MM.1S (cell line): ENCODE results near the gene GPR143.

Experiments used
- DNase-seq: peaks from one replicate; pipeline ENCODE4 v3.0.0-alpha.2; 2015
- H2AFZ ChIP-seq: fragments of 300-600 bp; sonication (generic); 2 replicates; pipeline ENCODE4 v1.6.0; 2016; ENCODE audit warnings: antibody characterized with exemption, low read length
- H3F3A ChIP-seq: fragments of 300-600 bp; sonication (generic); 2 replicates; pipeline ENCODE4 v1.6.1; 2016; ENCODE audit warnings: mild to moderate bottlenecking, antibody characterized with exemption, low read length, moderate library complexity, mixed read lengths; ENCODE audit not compliant: insufficient read depth
- H3K27ac ChIP-seq: fragments of 300-600 bp; sonication (generic); 2 replicates; pipeline ENCODE4 v1.5.1; 2016; ENCODE audit warnings: mild to moderate bottlenecking, low read length
- H3K27me3 ChIP-seq: fragments of 300-600 bp; sonication (generic); replicated peaks from 2 replicates; pipeline ENCODE4 v1.6.0; 2016; ENCODE audit warnings: low read length; ENCODE audit not compliant: insufficient read depth
- H3K36me3 ChIP-seq: fragments of 300-600 bp; sonication (generic); replicated peaks from 2 replicates; pipeline ENCODE4 v1.6.1; 2016; ENCODE audit warnings: mild to moderate bottlenecking, low read length, mixed read lengths; ENCODE audit not compliant: insufficient read depth
- H3K4me1 ChIP-seq: fragments of 300-600 bp; sonication (generic); 2 replicates; pipeline ENCODE4 v1.6.1; 2016; ENCODE audit warnings: low read length, mixed read lengths
- H3K4me2 ChIP-seq: fragments of 300-600 bp; sonication (generic); 2 replicates; pipeline ENCODE4 v1.6.0; 2016; ENCODE audit warnings: low read depth, low read length
- H3K4me3 ChIP-seq: fragments of 300-600 bp; sonication (generic); 2 replicates; pipeline ENCODE4 v1.5.1; 2016; ENCODE audit warnings: low read length, mixed read lengths
- H3K79me2 ChIP-seq: fragments of 300-600 bp; sonication (generic); 2 replicates; pipeline ENCODE4 v1.6.1; 2016; ENCODE audit warnings: mixed run types, low read length, mixed read lengths
- H3K9ac ChIP-seq: fragments of 300-600 bp; sonication (generic); 2 replicates; pipeline ENCODE4 v1.6.1; 2016; ENCODE audit warnings: low read length, mixed read lengths
- H3K9me2 ChIP-seq: fragments of 300-600 bp; sonication (generic); replicated peaks from 2 replicates; pipeline ENCODE4 v1.6.1; 2016; ENCODE audit warnings: mild to moderate bottlenecking, low read length, mixed read lengths; ENCODE audit not compliant: insufficient read depth
- H3K9me3 ChIP-seq: fragments of 300-600 bp; sonication (generic); replicated peaks from 2 replicates; pipeline ENCODE4 v1.6.1; 2016; ENCODE audit warnings: mild to moderate bottlenecking, low read length, mixed read lengths; ENCODE audit not compliant: insufficient read depth
- H4K20me1 ChIP-seq: fragments of 300-600 bp; sonication (generic); 2 replicates; pipeline ENCODE4 v1.6.1; 2016; ENCODE audit warnings: mild to moderate bottlenecking, low read length, moderate library complexity, mixed read lengths; ENCODE audit not compliant: insufficient read depth
- EZH2 ChIP-seq: fragments of 300-600 bp; sonication (generic); optimal IDR thresholded peaks from 2 replicates; pipeline ENCODE3; 2017; ENCODE audit warnings: low read depth, mild to moderate bottlenecking, antibody characterized with exemption, low read length, mixed read lengths
- EZH2phosphoT487 ChIP-seq: fragments of 300-600 bp; sonication (generic); IDR thresholded peaks from 2 replicates; pipeline ENCODE4 v1.6.1; 2018; ENCODE audit warnings: antibody characterized with exemption, low read length
- TF ChIP-seq, protein P1 (sequence below): fragments of 300-600 bp; sonication (generic); IDR thresholded peaks from 2 replicates; pipeline ENCODE4 v1.5.1; 2016; ENCODE audit warnings: antibody characterized with exemption, low read length, mixed read lengths

GPR143 gene

GRCh38 chrX:9690046-9690445 lies 75.6 kb downstream of the GPR143 start:
- H4K20me1 ChIP-seq: no peaks in the 10 kb centered on the region
- no peak overlapping the region for H3K4me2 ChIP-seq
- H3K4me1 ChIP-seq: no peaks in the 10 kb centered on the region
- H3K79me2 ChIP-seq: no peaks in the 10 kb centered on the region
- no peaks in the 10 kb centered on the region for H3K9me3 ChIP-seq
- no peaks in the 10 kb centered on the region for H3K27me3 ChIP-seq
- H3K36me3 ChIP-seq: no peaks in the 10 kb centered on the region
- no peak for DNase-seq
- no peaks in the 10 kb centered on the region for H3K9me2 ChIP-seq
- no peak overlapping the region for H3K4me3 ChIP-seq
- H2AFZ ChIP-seq: no peak overlapping the region
- H3K27ac ChIP-seq: no peak overlapping the region
- H3F3A ChIP-seq: no peaks in the 10 kb centered on the region
- H3K9ac ChIP-seq: no peak overlapping the region
- TF ChIP-seq EZH2 (no peak), EZH2phosphoT487 (no peak)
- TF ChIP-seq, protein P1, sequence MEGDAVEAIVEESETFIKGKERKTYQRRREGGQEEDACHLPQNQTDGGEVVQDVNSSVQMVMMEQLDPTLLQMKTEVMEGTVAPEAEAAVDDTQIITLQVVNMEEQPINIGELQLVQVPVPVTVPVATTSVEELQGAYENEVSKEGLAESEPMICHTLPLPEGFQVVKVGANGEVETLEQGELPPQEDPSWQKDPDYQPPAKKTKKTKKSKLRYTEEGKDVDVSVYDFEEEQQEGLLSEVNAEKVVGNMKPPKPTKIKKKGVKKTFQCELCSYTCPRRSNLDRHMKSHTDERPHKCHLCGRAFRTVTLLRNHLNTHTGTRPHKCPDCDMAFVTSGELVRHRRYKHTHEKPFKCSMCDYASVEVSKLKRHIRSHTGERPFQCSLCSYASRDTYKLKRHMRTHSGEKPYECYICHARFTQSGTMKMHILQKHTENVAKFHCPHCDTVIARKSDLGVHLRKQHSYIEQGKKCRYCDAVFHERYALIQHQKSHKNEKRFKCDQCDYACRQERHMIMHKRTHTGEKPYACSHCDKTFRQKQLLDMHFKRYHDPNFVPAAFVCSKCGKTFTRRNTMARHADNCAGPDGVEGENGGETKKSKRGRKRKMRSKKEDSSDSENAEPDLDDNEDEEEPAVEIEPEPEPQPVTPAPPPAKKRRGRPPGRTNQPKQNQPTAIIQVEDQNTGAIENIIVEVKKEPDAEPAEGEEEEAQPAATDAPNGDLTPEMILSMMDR: no peak

DNA sequence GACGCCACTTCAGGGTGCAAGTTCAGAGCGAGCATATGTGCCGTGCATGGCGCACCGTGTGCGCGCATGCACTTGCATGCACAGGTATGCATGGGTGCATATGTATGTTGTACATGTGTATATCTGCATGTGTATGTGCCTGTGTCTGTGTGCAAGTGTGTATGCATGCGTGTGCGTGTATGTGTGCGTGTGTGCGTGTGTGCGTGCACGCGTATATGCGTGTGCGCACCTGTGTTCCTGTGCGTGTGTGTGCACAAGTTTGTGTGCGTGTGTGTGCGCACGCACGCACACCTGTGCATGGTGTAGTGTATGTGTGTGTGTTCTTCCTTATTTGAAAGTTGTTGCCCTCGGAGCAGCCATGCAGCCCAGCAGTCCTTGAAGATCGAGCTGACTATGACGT lies 76.8 kb downstream of the GPR143 start:
- no peaks in the 10 kb centered on the region for H3K4me1 ChIP-seq
- no peak for DNase-seq
- no peak overlapping the region for H2AFZ ChIP-seq
- H3K36me3 ChIP-seq: no peaks in the 10 kb centered on the region
- H3K4me3 ChIP-seq: no peak overlapping the region
- no peaks in the 10 kb centered on the region for H3K9me2 ChIP-seq
- no peaks in the 10 kb centered on the region for H3K9me3 ChIP-seq
- no peak overlapping the region for H3K27ac ChIP-seq
- no peaks in the 10 kb centered on the region for H3K79me2 ChIP-seq
- TF ChIP-seq EZH2 (no peak), EZH2phosphoT487 (no peak)
- TF ChIP-seq, protein P1: no peak
- no peaks in the 10 kb centered on the region for H3F3A ChIP-seq
- no peak overlapping the region for H3K9ac ChIP-seq
- no peaks in the 10 kb centered on the region for H4K20me1 ChIP-seq
- no peaks in the 10 kb centered on the region for H3K27me3 ChIP-seq
- no peak overlapping the region for H3K4me2 ChIP-seq

GRCh38 chrX:9687899-9688298 lies 77.7 kb downstream of the GPR143 start:
- H3K36me3 ChIP-seq: no peaks in the 10 kb centered on the region
- no peak for DNase-seq
- no peaks in the 10 kb centered on the region for H3K4me1 ChIP-seq
- H3K27ac ChIP-seq: no peak overlapping the region
- no peak overlapping the region for H3K4me2 ChIP-seq
- no peaks in the 10 kb centered on the region for H3K9me2 ChIP-seq
- H3K79me2 ChIP-seq: no peaks in the 10 kb centered on the region
- TF ChIP-seq EZH2phosphoT487: no peak
- TF ChIP-seq EZH2: no peak
- TF ChIP-seq, protein P1: no peak
- no peak overlapping the region for H3K9ac ChIP-seq
- no peaks in the 10 kb centered on the region for H3F3A ChIP-seq
- H4K20me1 ChIP-seq: no peaks in the 10 kb centered on the region
- H2AFZ ChIP-seq: no peak overlapping the region
- H3K9me3 ChIP-seq: no peaks in the 10 kb centered on the region
- H3K4me3 ChIP-seq: no peak overlapping the region
- H3K27me3 ChIP-seq: no peaks in the 10 kb centered on the region

DNA sequence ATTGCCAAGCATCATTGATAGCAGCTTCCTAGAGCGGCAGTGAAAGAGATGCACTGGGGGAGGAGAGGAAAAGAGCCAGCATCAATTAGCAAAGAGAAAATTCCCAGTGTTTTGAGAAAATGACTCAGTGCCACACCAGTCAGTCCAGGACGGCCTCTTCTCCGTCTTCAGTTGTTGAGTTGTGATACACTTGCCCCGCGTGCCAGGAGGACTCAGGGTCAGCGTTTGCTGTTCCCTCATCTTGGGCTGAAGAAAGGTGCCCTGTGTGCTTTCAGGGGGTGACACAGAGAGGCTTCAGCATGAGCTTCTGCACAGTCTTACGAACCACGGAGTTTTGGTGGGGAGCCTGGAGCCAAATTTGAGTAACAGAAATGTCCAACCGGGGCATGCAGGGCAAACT lies 82.3 kb downstream of the GPR143 start:
- Histone ChIP-seq H3K4me1 (no peaks in the 10 kb centered on the region), H4K20me1 (no peaks in the 10 kb centered on the region), H3K9ac (no peak overlapping the region), H3F3A (no peaks in the 10 kb centered on the region), H3K4me3 (no peak overlapping the region), H3K4me2 (no peak overlapping the region), H3K36me3 (no peaks in the 10 kb centered on the region), H3K27me3 (no peaks in the 10 kb centered on the region), H2AFZ (no peak overlapping the region), H3K9me2 (no peaks in the 10 kb centered on the region), H3K27ac (no peak overlapping the region), H3K79me2 (peaks cover 14% of the 10 kb centered on the region), H3K9me3 (no peaks in the 10 kb centered on the region)
- TF ChIP-seq EZH2phosphoT487 (no peak), EZH2 (no peak)
- TF ChIP-seq, protein P1: no peak
- no peak for DNase-seq
